Left renal pelvis (tissue), 4 donors: ENCODE data around the gene PAXX. TPM values are rescaled to one million over a fixed set of nuclear protein-coding genes. Genes with fewer than 3 reads are reported as not detected.

Source experiments
- DNase-seq, 4 donors: peaks; one replicate each; pipeline ENCODE4 v3.0.0-alpha.2; 2013; ENCODE audit warnings: low read depth in 4 of 4, low spot score in 3 of 4
- polyA plus RNA-seq, 4 donors: library from polyadenylated mRNA; unstranded; fragments of 120-200 nt; gene quantifications; one replicate each; pipeline ENCODE4 v1.2.1, GENCODE V29; 2013; ENCODE audit not compliant: insufficient read length in 4 of 4

The PAXX gene
- polyA plus RNA-seq, 4 donors, result 22.4 to 46.5 (median 28.3) TPM

DNA sequence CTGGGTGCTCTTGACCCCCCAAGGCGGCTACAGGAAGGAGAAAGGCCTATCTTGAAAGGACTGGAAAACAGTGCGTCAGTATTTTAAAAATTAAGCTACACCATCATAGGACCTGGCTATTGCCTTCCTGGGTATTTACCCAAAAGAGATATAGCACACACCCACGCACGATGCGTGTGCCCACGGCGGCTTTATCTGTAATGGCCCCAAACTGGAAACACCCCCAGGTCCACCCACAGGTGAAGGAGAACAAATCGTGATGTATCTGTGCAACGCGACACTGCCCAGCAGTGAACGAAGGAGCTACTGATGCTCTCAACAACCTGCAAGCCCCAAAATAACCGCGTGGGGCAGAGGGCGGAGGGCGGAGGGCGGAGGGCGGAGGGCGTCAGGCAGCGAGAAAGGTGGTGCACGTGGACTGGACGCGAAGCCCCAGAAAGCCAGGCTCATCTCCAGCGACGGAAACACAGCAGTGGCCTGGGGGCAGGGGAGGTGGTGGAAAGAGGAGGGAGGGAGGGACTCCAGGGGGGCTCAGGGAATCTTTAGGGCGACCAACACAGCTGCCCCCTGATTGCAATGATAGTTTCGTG lies 27.3 kb upstream of the PAXX start:
- DNase-seq, result no peak

- no peak for DNase-seq
Observed at GRCh38 chr9:136965771-136966484, 26.3 kb upstream of the PAXX start.

GRCh38 chr9:136968333-136969127 lies 23.7 kb upstream of the PAXX start:
- no peak for DNase-seq

- no peak for DNase-seq
Observed at GRCh38 chr9:136969150-136969549, 23.1 kb upstream of the PAXX start.

GRCh38 chr9:136969774-136970173 lies 22.4 kb upstream of the PAXX start:
- DNase-seq, result no peak

- no peak for DNase-seq
Observed at GRCh38 chr9:136970361-136970760, 21.9 kb upstream of the PAXX start.

GRCh38 chr9:136971746-136972145 lies 20.5 kb upstream of the PAXX start:
- DNase-seq, result no peak

DNA sequence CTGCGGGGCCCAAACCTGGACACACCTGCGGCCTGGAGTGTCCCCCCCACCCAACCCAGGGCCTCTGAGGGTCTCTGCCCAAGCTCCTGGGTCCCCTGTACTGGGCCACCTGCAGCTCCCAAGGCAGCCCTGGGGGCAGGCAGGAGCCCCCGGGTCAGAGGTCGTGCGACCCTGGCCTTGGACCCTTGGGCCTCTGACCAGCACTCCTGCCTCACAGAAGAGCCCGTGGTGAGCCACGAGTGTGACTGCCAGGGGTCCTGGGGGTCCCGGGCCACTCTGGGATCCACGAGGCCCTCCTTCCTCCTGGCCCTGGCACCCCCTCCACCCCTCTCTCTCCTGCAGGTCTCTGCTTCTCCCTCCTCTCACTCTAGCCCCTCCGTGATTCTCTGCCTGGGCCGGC lies 19.9 kb upstream of the PAXX start:
- no peak for DNase-seq

DNA sequence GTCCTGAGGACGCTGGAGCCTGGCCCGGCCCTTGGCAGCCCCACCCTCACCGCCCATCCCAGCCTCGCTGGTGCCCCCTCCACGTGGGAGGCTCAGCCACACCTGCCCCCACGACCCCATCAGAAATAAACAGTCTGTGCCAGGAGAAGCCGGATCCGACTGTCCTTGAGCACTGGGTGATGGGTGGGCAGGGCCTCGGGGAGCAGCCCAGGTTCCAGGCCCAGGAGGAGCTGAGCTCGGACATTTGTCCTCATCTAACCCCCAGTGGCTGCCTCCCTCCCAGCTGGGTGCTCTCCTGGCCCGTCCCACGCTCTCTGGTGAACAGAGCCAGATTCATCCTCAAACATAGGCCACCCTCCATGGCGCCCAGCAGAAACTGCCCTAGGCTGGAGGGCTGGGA lies 19.5 kb upstream of the PAXX start:
- no peak for DNase-seq

DNA sequence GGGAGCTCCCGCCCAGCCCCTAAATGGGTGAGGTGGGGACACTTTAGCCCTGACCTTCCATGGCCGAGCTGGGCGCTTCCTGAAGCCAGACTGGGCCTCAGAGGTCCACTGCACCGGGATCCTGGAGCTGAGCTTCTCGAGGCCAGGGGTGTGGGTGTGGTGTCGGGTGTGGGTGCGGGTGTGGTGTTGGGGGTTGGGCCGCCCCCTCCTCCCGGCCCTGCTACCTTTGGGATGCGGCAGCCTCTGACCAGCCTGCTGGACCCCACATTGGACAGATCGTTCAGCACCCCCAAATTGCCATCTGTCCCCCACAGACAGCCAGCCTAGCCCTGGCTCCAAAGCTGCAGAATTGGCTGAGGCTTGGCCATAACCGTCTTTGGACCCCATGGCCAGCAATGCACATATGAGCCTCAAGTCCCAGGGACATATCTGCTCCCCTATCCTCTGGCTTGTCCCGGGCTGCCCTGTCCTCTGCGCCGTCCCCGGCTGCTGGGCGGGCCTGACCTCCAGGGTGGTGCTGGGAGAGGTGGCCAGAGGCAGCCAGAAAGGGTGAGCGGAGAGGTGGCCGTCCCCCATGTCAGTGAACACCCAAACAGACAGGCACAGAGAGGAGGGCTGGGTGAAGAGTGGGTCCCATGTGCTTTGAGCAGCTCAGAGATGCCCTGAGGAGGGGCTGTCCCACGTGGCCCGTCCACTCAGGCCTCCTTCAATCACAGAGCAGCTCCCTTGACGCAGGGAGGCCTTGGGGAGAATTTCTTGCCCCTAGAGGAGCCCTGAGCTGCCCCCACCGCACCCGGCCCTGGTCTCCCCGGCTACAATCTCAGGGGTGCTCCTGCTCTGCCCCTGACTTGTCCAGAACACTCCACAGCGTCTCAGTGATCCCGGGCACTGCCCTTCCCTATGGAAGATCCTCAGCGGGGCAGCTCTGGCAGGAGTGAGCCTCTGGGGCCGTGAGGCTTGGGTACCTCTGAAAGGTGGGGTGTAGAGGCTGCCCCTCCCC lies 18.3 kb upstream of the PAXX start:
- DNase-seq, result no peak

- no peak for DNase-seq
Observed at GRCh38 chr9:136974817-136975535, 17.2 kb upstream of the PAXX start.

DNA sequence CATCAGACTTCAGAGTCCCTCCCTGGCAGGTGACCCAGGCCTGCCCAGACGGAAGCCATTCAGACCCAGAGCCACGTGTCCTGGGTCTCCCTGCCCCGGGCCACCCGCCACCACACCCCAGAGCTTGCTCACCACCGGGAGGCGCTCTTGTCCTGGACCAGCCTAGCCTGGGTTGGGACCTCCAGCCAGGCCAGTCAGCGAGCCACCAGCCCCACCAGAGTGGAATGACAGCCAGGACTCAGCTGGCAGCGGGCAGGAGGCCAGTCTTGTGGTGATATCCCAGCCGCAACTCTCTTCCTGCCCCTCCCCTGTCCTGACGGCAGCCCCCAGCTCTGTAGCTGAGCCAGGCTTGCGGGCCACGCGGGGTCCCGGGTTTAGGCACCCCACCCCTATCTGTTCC lies 16.6 kb upstream of the PAXX start:
- DNase-seq, result no peak

DNA sequence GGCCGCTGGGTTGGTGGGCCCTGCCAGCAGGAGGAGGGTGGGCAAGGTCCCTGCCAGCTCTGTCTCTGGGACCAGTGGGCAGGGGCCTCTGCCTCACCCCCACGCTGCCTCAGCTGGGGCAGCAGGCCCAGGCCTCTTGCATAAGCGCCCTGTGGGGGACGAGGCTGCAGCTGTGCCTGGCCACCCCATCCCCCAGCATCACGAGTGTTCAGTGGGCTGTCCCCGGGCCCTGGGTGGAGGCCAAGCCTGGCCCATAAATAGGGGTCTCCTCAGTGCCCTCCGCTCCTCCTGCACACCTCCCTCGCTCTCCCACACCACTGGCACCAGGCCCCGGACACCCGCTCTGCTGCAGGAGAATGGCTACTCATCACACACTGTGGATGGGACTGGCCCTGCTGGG lies 15.0 kb upstream of the PAXX start, which contains the start of gene PTGDS:
PTGDS (plus strand) TSS at position 282 of the 400 bp plus-strand sequence; CDS start at position 357, 75 bp downstream.
- DNase-seq, result no peak

GRCh38 chr9:136977649-136978072 lies 14.6 kb upstream of the PAXX start:
- DNase-seq, result no peak

DNA sequence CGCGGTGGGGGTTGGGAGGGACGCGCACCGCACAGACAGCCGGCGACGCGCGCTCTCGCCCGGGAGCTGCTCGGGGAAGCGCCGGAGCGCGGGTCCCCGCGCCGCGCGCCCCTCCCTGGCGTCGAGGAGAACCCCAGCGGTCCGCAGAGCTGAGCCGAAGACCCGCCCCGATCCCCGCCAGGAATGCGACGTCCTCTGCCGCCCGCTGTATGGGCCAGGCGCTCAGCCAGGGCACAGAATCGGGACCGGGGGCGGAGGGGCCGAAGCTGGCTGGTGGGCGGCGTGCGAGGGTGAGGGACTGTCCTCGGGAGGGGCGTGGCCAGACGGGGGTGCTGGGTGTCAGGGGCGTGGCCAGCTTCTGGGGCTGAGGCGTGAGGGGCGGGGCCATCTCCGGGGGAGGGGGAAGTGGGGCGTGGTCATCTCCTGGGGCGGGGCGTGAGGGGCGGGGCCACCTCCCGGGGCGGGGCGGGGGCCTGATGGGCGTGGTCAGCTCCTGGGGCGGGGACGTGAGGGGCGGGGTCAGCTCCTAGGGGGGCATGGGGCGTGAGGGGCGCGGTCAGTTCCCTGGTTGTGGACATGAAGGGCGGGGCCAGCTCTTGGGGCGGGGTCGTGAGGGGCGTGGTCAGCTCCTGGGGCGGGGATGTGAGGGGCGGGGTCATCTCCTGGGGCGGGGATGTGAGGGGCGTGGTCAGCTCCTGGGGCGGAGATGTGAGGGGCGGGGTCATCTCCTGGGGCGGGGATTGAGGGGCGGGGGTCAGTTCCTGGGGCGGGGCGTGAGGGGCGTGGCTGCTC lies 14.0 kb upstream of the PAXX start:
- DNase-seq, result no peak

DNA sequence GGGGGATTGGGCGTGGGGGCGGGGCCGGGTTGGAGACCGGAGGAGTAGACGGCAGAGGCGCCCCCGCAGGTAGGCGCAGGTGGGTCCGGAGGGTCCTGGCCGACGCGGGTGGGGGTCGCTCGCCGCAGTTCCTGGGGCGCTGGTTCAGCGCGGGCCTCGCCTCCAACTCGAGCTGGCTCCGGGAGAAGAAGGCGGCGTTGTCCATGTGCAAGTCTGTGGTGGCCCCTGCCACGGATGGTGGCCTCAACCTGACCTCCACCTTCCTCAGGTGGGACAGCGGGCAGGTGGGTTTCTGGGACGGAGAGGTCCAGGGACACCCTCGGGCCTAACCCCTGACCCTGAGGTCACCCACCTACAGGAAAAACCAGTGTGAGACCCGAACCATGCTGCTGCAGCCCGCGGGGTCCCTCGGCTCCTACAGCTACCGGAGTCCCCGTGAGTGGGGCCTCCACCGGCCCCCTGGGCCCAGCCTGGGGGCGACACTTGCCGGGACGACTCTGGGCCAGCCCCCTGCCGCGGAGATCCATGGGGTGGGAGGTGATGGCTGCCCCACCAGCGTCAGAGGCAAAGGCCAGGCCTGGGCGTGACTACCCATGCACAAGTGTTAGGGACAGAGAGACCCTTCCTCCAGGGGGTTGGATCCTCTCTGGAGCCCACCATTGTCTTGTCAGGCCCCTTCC lies 13.2 kb upstream of the PAXX start:
- no peak for DNase-seq

GRCh38 chr9:136979769-136980587 lies 12.2 kb upstream of the PAXX start:
- DNase-seq, result no peak
